ENCODE results near the gene TDRD3.
"Not testable (repeated sequence)": the region's sequence is repeated elsewhere in the genome, so short reads cannot be mapped to it uniquely, and the experiment has no call there.

The TDRD3 gene

DNA sequence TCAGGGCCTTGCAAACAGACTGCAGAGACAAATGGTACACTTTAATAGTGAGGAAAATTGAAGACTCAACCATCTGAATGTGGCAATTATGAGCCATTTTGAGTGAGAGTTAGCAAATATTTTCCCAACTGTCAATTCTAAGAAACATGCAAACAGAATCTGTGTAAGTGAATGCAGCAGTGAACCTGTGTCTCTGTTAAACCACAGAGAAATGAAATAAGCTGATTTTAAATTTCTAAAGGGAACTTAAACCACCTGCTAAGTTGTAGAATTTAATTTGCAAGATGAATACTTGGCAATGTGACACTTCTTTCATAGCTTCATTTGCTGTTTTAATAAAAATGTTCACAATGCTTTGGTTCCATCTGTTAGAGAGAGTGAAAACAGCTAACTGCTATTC lies 42.0 kb upstream of the TDRD3 start:
- DNase-seq (ENCODE audit: low read depth) = no peak
- in situ Hi-C loops (cut with HindIII; ENCODE audit: low sequenced_read_pairs) = no loop called here
- H3K4me3 ChIP-seq (ENCODE audit: low read depth, low read length) = no peak overlapping the region
- TF ChIP-seq, protein P1, sequence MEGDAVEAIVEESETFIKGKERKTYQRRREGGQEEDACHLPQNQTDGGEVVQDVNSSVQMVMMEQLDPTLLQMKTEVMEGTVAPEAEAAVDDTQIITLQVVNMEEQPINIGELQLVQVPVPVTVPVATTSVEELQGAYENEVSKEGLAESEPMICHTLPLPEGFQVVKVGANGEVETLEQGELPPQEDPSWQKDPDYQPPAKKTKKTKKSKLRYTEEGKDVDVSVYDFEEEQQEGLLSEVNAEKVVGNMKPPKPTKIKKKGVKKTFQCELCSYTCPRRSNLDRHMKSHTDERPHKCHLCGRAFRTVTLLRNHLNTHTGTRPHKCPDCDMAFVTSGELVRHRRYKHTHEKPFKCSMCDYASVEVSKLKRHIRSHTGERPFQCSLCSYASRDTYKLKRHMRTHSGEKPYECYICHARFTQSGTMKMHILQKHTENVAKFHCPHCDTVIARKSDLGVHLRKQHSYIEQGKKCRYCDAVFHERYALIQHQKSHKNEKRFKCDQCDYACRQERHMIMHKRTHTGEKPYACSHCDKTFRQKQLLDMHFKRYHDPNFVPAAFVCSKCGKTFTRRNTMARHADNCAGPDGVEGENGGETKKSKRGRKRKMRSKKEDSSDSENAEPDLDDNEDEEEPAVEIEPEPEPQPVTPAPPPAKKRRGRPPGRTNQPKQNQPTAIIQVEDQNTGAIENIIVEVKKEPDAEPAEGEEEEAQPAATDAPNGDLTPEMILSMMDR (IDR thresholded peaks at IDR 0.05; ENCODE audit: low read depth, low read length, missing control alignments) = no peak

DNA sequence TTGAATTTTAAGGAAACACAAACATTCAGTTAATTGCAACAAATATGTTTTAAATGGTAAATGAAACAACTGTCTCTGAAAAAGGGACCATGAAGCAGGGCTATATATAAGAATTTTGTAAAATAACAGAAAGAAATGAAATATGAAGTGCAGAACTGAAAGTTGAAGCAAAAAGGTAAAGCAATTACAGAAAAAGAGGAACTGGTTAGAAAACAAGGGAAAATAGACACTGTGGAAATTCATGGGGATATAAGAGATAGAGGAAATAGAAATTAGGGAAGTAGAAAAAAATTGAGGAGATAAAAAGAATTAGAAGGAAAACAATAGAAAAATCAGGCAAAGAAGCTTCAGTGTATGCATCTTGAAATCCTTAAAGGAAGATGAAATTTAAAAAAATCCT lies 40.0 kb upstream of the TDRD3 start:
- no peak overlapping the region for H3K4me3 ChIP-seq (ENCODE audit: low read depth, low read length)
- TF ChIP-seq, protein P1 (IDR thresholded peaks at IDR 0.05; ENCODE audit: low read depth, low read length, missing control alignments) = no peak
- in situ Hi-C loops (cut with HindIII; ENCODE audit: low sequenced_read_pairs) = no loop called here
- DNase-seq (ENCODE audit: low read depth) = no peak

DNA sequence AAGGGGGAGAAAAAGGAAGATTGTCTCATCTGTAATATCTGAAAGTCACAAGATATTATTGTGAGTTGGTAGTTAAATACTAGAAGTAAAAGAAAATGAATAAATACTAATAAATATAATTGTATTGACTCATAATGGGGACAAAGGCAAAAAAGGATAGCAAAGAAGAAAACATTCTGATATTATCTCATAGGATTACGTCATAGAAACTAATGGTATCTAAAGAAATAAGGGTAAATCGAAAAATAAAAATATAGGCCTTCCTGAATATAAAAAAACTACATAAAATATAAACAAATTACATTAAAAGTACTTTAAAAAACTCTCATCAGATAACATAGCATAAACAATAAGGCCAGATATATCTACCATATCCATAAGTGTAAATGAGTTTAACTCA lies 38.6 kb upstream of the TDRD3 start:
- DNase-seq (ENCODE audit: low read depth) = no peak
- H3K4me3 ChIP-seq (ENCODE audit: low read depth, low read length) = no peak overlapping the region
- TF ChIP-seq, protein P1 (IDR thresholded peaks at IDR 0.05; ENCODE audit: low read depth, low read length, missing control alignments) = no peak
- in situ Hi-C loops (cut with HindIII; ENCODE audit: low sequenced_read_pairs) = no loop called here

DNA sequence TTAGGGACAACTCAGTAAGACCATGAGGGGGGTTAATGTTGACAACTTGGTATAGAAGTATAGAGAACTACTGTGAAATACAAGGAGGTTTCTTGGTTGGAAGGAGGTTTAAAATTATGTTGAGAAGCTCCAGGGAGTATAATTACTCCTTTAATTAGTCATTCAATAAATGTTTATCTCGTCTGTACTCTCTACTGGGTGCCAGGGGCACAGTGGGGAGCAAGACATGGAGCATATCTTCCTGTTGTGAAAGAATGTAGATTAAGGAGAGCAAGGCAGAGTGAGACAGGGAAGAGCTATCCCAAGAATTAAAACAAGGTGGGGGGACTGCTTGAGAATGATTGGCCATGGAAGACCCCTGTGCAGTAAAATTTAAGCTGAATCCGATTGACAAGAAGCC lies 33.7 kb upstream of the TDRD3 start:
- TF ChIP-seq, protein P1 (IDR thresholded peaks at IDR 0.05; ENCODE audit: low read depth, low read length, missing control alignments) = no peak
- DNase-seq (ENCODE audit: low read depth) = no peak
- in situ Hi-C loops (cut with HindIII; ENCODE audit: low sequenced_read_pairs) = no loop called here
- H3K4me3 ChIP-seq (ENCODE audit: low read depth, low read length) = no peak overlapping the region

DNA sequence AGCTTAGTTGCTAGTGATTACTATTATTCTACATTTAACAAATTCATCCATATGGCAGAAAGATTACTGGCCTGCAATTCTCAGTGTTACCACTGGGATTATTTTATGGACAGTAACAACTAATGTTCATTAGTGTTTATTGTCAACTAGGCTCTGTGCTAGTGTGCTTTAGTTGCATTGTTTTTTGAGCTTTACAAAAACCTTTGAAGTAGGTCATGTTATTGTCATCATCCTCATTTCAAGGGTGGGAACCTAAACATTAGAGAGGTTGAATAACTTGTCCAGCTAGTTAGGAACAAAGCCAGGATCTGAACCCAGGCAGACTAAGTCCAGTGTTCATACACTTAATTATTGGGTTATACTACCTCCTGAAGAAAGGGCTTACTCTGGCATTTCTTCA lies 27.8 kb upstream of the TDRD3 start:
- in situ Hi-C loops (cut with HindIII; ENCODE audit: low sequenced_read_pairs) = no loop called here
- no peak overlapping the region for H3K4me3 ChIP-seq (ENCODE audit: low read depth, low read length)
- TF ChIP-seq, protein P1 (IDR thresholded peaks at IDR 0.05; ENCODE audit: low read depth, low read length, missing control alignments) = no peak
- no peak for DNase-seq (ENCODE audit: low read depth)

DNA sequence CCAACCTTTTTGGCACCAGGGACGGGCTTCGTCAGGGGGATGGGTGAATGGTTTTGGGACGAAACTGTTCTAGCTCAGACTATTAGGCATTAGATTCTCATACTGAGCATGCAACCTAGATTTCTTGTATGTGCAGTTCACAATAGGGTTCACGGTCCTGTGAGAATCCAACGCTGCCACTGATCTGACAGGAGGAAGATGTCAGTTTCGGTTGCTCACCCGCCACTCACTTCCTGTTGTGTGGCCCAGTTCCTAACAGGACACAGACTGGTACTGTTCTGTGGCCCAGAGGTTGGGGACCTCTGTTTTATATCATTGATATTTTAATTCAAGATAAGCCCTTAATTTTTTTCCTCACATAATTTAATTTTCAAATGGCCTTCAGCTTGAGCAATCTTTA lies 26.7 kb upstream of the TDRD3 start:
- DNase-seq (ENCODE audit: low read depth) = no peak
- H3K4me3 ChIP-seq (ENCODE audit: low read depth, low read length) = no peak overlapping the region
- TF ChIP-seq, protein P1 (IDR thresholded peaks at IDR 0.05; ENCODE audit: low read depth, low read length, missing control alignments) = no peak
- in situ Hi-C loops (cut with HindIII; ENCODE audit: low sequenced_read_pairs) = no loop called here

DNA sequence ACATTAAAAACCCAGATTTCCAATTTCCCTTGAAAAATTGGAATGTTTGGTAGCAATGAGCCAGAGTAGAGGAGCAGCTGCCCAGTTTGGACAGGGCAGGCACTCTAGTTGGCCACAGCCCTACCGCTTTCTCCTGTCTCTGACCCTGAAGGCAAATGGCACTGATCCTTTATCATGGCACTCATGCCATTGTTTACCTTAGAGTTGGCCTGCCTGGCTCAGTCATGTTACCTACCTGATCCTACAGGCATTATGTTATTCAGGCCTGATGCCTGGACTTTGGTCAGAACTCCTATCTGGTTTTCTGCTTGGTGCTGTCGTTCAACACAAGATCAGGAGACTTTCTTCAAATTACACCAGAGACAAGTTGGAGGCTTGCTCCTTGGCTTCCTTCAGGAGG lies 24.9 kb upstream of the TDRD3 start:
- TF ChIP-seq, protein P1 (IDR thresholded peaks at IDR 0.05; ENCODE audit: low read depth, low read length, missing control alignments) = no peak
- no peak for DNase-seq (ENCODE audit: low read depth)
- no peak overlapping the region for H3K4me3 ChIP-seq (ENCODE audit: low read depth, low read length)
- in situ Hi-C loops (cut with HindIII; ENCODE audit: low sequenced_read_pairs) = no loop called here

DNA sequence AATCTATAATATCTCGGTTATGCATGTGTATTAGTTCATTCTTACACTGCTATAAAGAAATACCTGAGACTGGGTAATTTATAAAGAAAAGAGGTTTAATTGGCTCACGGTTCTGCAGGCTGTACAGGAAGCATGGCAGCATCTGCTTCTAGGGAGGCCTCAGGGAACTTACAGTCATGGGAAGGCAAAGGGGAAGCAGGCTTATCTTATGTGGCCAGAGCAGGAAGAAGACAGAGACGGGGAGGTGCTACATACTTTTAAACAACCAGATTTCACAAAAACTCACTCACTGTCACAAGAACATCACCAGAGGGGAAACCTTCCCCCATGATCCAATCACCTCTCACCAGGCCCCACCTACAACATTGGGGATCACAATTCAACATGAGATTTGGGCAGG lies 17.7 kb upstream of the TDRD3 start:
- DNase-seq (ENCODE audit: low read depth); H3K4me3 ChIP-seq (ENCODE audit: low read depth, low read length); in situ Hi-C loops (cut with HindIII; ENCODE audit: low sequenced_read_pairs): not testable (repeated sequence)
